WTC11 (cell line): Measurements from ENCODE around the gene AARS1. TPM values are rescaled to one million over a fixed set of nuclear protein-coding genes. Genes with fewer than 3 reads are reported as not detected.
"Not testable (repeated sequence)": the region's sequence is repeated elsewhere in the genome, so short reads cannot be mapped to it uniquely, and the experiment has no call there.

ENCODE experiments used
- ATAC-seq: fragments of 200-7000 bp; cut with Tn5 transposase; 2 replicates; pipeline ENCODE4 v1.10.0; 2021; ENCODE audit warnings: mild to moderate bottlenecking, moderate library complexity
- CTCF ChIA-PET: fragments of 300-600 bp; sonication (Branson Sonifier 250); formaldehyde crosslinking; loops from one replicate; lab custom pipeline; 2021; ENCODE audit warnings: antibody characterized with exemption; lab: Charles Lee
- POLR2A ChIA-PET: fragments of 350-600 bp; sonication (Branson Sonifier 250); formaldehyde crosslinking; loops from one replicate; lab custom pipeline; 2021; ENCODE audit warnings: antibody characterized with exemption; lab: Charles Lee
- DNase-seq: peaks from one replicate; pipeline ENCODE4 v3.0.0; 2021; ENCODE audit warnings: low spot score
- H3K27ac Mint-ChIP-seq: 2 replicates; pipeline ENCODE4 v1.8.0; 2021; ENCODE audit warnings: mixed read lengths
- H3K27me3 Mint-ChIP-seq: 2 replicates; pipeline ENCODE4 v1.8.0; 2021; ENCODE audit warnings: low read depth, mild to moderate bottlenecking, moderate library complexity, mixed read lengths
- H3K36me3 Mint-ChIP-seq: 2 replicates; pipeline ENCODE4 v1.8.0; 2021; ENCODE audit warnings: mixed read lengths
- H3K4me1 Mint-ChIP-seq: 2 replicates; pipeline ENCODE4 v1.8.0; 2022; ENCODE audit warnings: mixed read lengths
- H3K4me3 Mint-ChIP-seq: 2 replicates; pipeline ENCODE4 v1.8.0; 2021; ENCODE audit warnings: mild to moderate bottlenecking, moderate library complexity, mixed read lengths
- H3K9me3 Mint-ChIP-seq: 2 replicates; pipeline ENCODE4 v1.8.0; 2021; ENCODE audit warnings: mixed read lengths
- ARID4B ChIP-seq: sonication (generic); formaldehyde crosslinking; IDR thresholded peaks from 2 replicates; pipeline ENCODE4 v1.8.0; 2023; ENCODE audit warnings: missing genetic modification reagents, mild to moderate bottlenecking, borderline replicate concordance
- CREM ChIP-seq: sonication (generic); formaldehyde crosslinking; IDR thresholded peaks from 2 replicates; pipeline ENCODE4 v1.8.1; 2022; ENCODE audit warnings: mild to moderate bottlenecking, missing genetic modification reagents, moderate library complexity
- ERG ChIP-seq: fragments of 250-450 bp; sonication (Bioruptor Pico); IDR thresholded peaks from 2 replicates; pipeline ENCODE4 v1.8.0; 2021; ENCODE audit warnings: mild to moderate bottlenecking
- ESRRA ChIP-seq: sonication (generic); formaldehyde crosslinking; IDR thresholded peaks from 2 replicates; pipeline ENCODE4 v1.8.1; 2022; ENCODE audit warnings: mild to moderate bottlenecking, missing genetic modification reagents, borderline replicate concordance
- FOXK1 ChIP-seq: sonication (generic); formaldehyde crosslinking; IDR thresholded peaks from 2 replicates; pipeline ENCODE4 v1.8.0; 2022; ENCODE audit warnings: mild to moderate bottlenecking, moderate library complexity, missing genetic modification reagents
- FOXP1 ChIP-seq: sonication (generic); formaldehyde crosslinking; IDR thresholded peaks from 2 replicates; pipeline ENCODE4 v1.8.0; 2022; ENCODE audit warnings: missing genetic modification reagents, mild to moderate bottlenecking, moderate library complexity, borderline replicate concordance
- GTF2I ChIP-seq: fragments of 250-450 bp; sonication (Bioruptor Pico); conservative IDR thresholded peaks from 2 replicates; pipeline ENCODE4 v1.4.0; 2021; ENCODE audit warnings: mild to moderate bottlenecking
- HMGA2 ChIP-seq: fragments of 250-450 bp; sonication (Bioruptor Pico); IDR thresholded peaks from 2 replicates; pipeline ENCODE4 v1.4.0; 2021; ENCODE audit warnings: mild to moderate bottlenecking, moderate library complexity
- IRF2 ChIP-seq: sonication (generic); formaldehyde crosslinking; IDR thresholded peaks from 2 replicates; pipeline ENCODE4 v1.8.0; 2022; ENCODE audit warnings: low read depth, missing genetic modification reagents, borderline replicate concordance
- MLX ChIP-seq: sonication (generic); formaldehyde crosslinking; IDR thresholded peaks from 2 replicates; pipeline ENCODE4 v1.8.1; 2023; ENCODE audit warnings: mild to moderate bottlenecking, missing genetic modification reagents, moderate library complexity
- PRRX2 ChIP-seq: fragments of 250-450 bp; sonication (Bioruptor Pico); IDR thresholded peaks from 2 replicates; pipeline ENCODE4 v1.8.0; 2021; ENCODE audit warnings: mild to moderate bottlenecking
- TEAD4 ChIP-seq: sonication (generic); formaldehyde crosslinking; IDR thresholded peaks from 2 replicates; pipeline ENCODE4 v1.8.0; 2022; ENCODE audit warnings: mild to moderate bottlenecking, missing genetic modification reagents
- USF1 ChIP-seq: sonication (generic); formaldehyde crosslinking; IDR thresholded peaks from 2 replicates; pipeline ENCODE4 v1.8.0; 2022; ENCODE audit warnings: mild to moderate bottlenecking, missing genetic modification reagents
- ZBTB43 ChIP-seq: sonication (generic); formaldehyde crosslinking; IDR thresholded peaks from 2 replicates; pipeline ENCODE4 v1.8.1; 2023; ENCODE audit warnings: mild to moderate bottlenecking, missing genetic modification reagents
- ZNF121 ChIP-seq: sonication (generic); formaldehyde crosslinking; IDR thresholded peaks from 2 replicates; pipeline ENCODE4 v1.8.0; 2023; ENCODE audit warnings: missing genetic modification reagents
- ZNF263 ChIP-seq: sonication (generic); formaldehyde crosslinking; IDR thresholded peaks from 2 replicates; pipeline ENCODE4 v1.8.1; 2022; ENCODE audit warnings: low read depth, mild to moderate bottlenecking, moderate library complexity, missing genetic modification reagents
- ZNF317 ChIP-seq: sonication (generic); formaldehyde crosslinking; IDR thresholded peaks from 2 replicates; pipeline ENCODE4 v1.8.1; 2023; ENCODE audit warnings: low read depth, mild to moderate bottlenecking, moderate library complexity, missing genetic modification reagents, borderline replicate concordance
- ZNF396 ChIP-seq: fragments of 250-450 bp; sonication (Bioruptor Pico); IDR thresholded peaks from 2 replicates; pipeline ENCODE4 v1.8.0; 2021; ENCODE audit warnings: mild to moderate bottlenecking, moderate library complexity, borderline replicate concordance
- ZNF532 ChIP-seq: fragments of 250-450 bp; sonication (Bioruptor Pico); IDR thresholded peaks from 2 replicates; pipeline ENCODE4 v1.9.0; 2021; ENCODE audit warnings: mild to moderate bottlenecking, borderline replicate concordance
- total RNA-seq: library from RNA; stranded (reverse); gene quantifications from 3 replicates; pipeline ENCODE4 v1.2.3, GENCODE V29; 2021

The AARS1 gene
- total RNA-seq, 1 experiment from 2014 or later = 214 TPM

- DNase-seq (no peak), ATAC-seq (no peak)
- H3K27me3 Mint-ChIP-seq = no peaks in the 10 kb centered on the region
- H3K36me3 Mint-ChIP-seq = peaks cover 36% of the 10 kb centered on the region
- ChIA-PET CTCF (no interaction called here), POLR2A (no interaction called here)
- H3K4me1 Mint-ChIP-seq = no peaks in the 10 kb centered on the region
- no peaks in the 10 kb centered on the region for H3K9me3 Mint-ChIP-seq
- TF ChIP-seq ZBTB43 (CRISPR knock-in tag) = no peak
- TF ChIP-seq ZNF121 (CRISPR knock-in tag) = 0 out of 2 replicates have a peak, but pooled peaks have one; percentile 27
- no peak for TF ChIP-seq PRRX2 (CRISPR knock-in tag)
- no peak for TF ChIP-seq ERG (CRISPR knock-in tag)
- no peak overlapping the region for H3K4me3 Mint-ChIP-seq
- no peak overlapping the region for H3K27ac Mint-ChIP-seq
Measured at GRCh38 chr16:70320121-70320520, 30.8 kb upstream of the AARS1 start.

- peak; percentile 90 for TF ChIP-seq HMGA2 (CRISPR knock-in tag)
- H3K4me1 Mint-ChIP-seq, H3K27me3 Mint-ChIP-seq, DNase-seq, H3K4me3 Mint-ChIP-seq, POLR2A ChIA-PET, H3K27ac Mint-ChIP-seq, H3K36me3 Mint-ChIP-seq, H3K9me3 Mint-ChIP-seq, CTCF ChIA-PET, ATAC-seq: not testable (repeated sequence)
Measured at GRCh38 chr16:70307726-70308125, 18.4 kb upstream of the AARS1 start.

- ChIA-PET POLR2A (interaction anchor here (0.7 kb wide), 1 partner anchor 179 kb away, joined by 3 read pairs; no protein-coding TSS in a partner anchor), CTCF (no interaction called here)
- ATAC-seq (no peak), DNase-seq (no peak)
- H3K27ac Mint-ChIP-seq = no peak overlapping the region
- no peaks in the 10 kb centered on the region for H3K9me3 Mint-ChIP-seq
- H3K27me3 Mint-ChIP-seq = no peaks in the 10 kb centered on the region
- no peak overlapping the region for H3K4me3 Mint-ChIP-seq
- H3K4me1 Mint-ChIP-seq = peaks cover 7% of the 10 kb centered on the region
- H3K36me3 Mint-ChIP-seq = peaks cover 7% of the 10 kb centered on the region; the same call in 1 of the 2 replicates
- TF ChIP-seq ARID4B (no peak), TEAD4 (CRISPR knock-in tag) (no peak), ZNF532 (CRISPR knock-in tag) (no peak), USF1 (no peak), GTF2I (CRISPR knock-in tag) (no peak), FOXP1 (CRISPR knock-in tag) (no peak), MLX (CRISPR knock-in tag) (no peak), ESRRA (CRISPR knock-in tag) (no peak), ZNF121 (CRISPR knock-in tag) (no peak), ZNF396 (no peak), IRF2 (CRISPR knock-in tag) (no peak), ZNF317 (no peak), CREM (no peak), FOXK1 (CRISPR knock-in tag) (no peak), ZNF263 (CRISPR knock-in tag) (no peak)
Measured at GRCh38 chr16:70306880-70307279, 17.6 kb upstream of the AARS1 start.
